GM23338 (cell line): Measurements from ENCODE around the gene SAMD7. TPM values are rescaled to one million over a fixed set of nuclear protein-coding genes. Genes with fewer than 3 reads are reported as not detected.

ENCODE experiments used
- ATAC-seq: fragments of 200-7000 bp; cut with Tn5 transposase; 3 replicates; pipeline ENCODE4 v1.9.1; 2020
- DNase-seq: peaks from one replicate; pipeline ENCODE4 v3.0.0-alpha.2; 2015; ENCODE audit warnings: low spot score
- H2AFZ ChIP-seq: fragments of 200-600 bp; sonication (generic); 2 replicates; pipeline ENCODE4 v1.8.0; 2016; ENCODE audit warnings: antibody characterized with exemption, mild to moderate bottlenecking, moderate library complexity
- H3F3A ChIP-seq: fragments of 200-600 bp; sonication (generic); replicated peaks from 2 replicates; pipeline ENCODE4 v1.8.0; 2017; ENCODE audit warnings: antibody characterized with exemption, mixed run types, low read depth
- H3K27ac ChIP-seq: fragments of 200-600 bp; sonication (generic); 2 replicates; pipeline ENCODE4 v1.6.1; 2016; ENCODE audit warnings: low read depth
- H3K27me3 ChIP-seq: fragments of 200-600 bp; sonication (generic); 2 replicates; pipeline ENCODE4 v1.8.0; 2016; ENCODE audit warnings: mild to moderate bottlenecking, mixed run types, moderate library complexity; ENCODE audit not compliant: insufficient read depth
- H3K36me3 ChIP-seq: fragments of 200-600 bp; sonication (generic); 2 replicates; pipeline ENCODE4 v1.8.0; 2016; ENCODE audit warnings: mild to moderate bottlenecking; ENCODE audit not compliant: insufficient read depth
- H3K4me1 ChIP-seq: fragments of 200-600 bp; sonication (generic); 2 replicates; pipeline ENCODE4 v1.8.0; 2016; ENCODE audit warnings: mild to moderate bottlenecking, moderate library complexity; ENCODE audit not compliant: insufficient read depth
- H3K4me2 ChIP-seq: fragments of 200-600 bp; sonication (generic); 2 replicates; pipeline ENCODE4 v1.7.1; 2017; ENCODE audit warnings: mixed run types
- H3K4me3 ChIP-seq: fragments of 200-600 bp; sonication (generic); 2 replicates; pipeline ENCODE4 v1.6.1; 2016; ENCODE audit warnings: mixed run types
- H3K79me2 ChIP-seq: fragments of 200-600 bp; sonication (generic); replicated peaks from 2 replicates; pipeline ENCODE4 v1.8.0; 2017; ENCODE audit warnings: mild to moderate bottlenecking; ENCODE audit not compliant: insufficient read depth
- H3K9me2 ChIP-seq: fragments of 200-600 bp; sonication (generic); 2 replicates; pipeline ENCODE4 v1.8.0; 2017; ENCODE audit not compliant: insufficient read depth
- H4K20me1 ChIP-seq: fragments of 200-600 bp; sonication (generic); replicated peaks from 2 replicates; pipeline ENCODE4 v1.8.0; 2017; ENCODE audit warnings: mild to moderate bottlenecking; ENCODE audit not compliant: insufficient read depth
- H3K27ac Mint-ChIP-seq: 2 replicates; pipeline ENCODE4 v1.8.0; 2020; ENCODE audit warnings: inconsistent platforms, mild to moderate bottlenecking, moderate library complexity, mixed read lengths
- H3K27me3 Mint-ChIP-seq: 3 replicates; pipeline ENCODE4 v1.8.0; 2022; ENCODE audit warnings: low read depth, mild to moderate bottlenecking, moderate library complexity, mixed read lengths, inconsistent platforms; ENCODE audit not compliant: insufficient read depth, poor library complexity
- H3K36me3 Mint-ChIP-seq: 3 replicates; pipeline ENCODE4 v1.8.0; 2021; ENCODE audit warnings: low read depth, mild to moderate bottlenecking, inconsistent platforms, moderate library complexity, mixed read lengths
- H3K4me1 Mint-ChIP-seq: 3 replicates; pipeline ENCODE4 v1.8.0; 2020; ENCODE audit warnings: mild to moderate bottlenecking, inconsistent platforms, mixed read lengths
- H3K4me3 Mint-ChIP-seq: 3 replicates; pipeline ENCODE4 v1.8.0; 2021; ENCODE audit warnings: moderate library complexity, mild to moderate bottlenecking, inconsistent platforms, mixed read lengths
- H3K9me3 Mint-ChIP-seq: 3 replicates; pipeline ENCODE4 v1.8.0; 2020; ENCODE audit warnings: moderate library complexity, mild to moderate bottlenecking, inconsistent platforms, mixed read lengths
- CREB1 ChIP-seq: fragments of 250-450 bp; sonication (Bioruptor Pico); IDR thresholded peaks from 2 replicates; pipeline ENCODE4 v1.5.0; 2020; ENCODE audit warnings: low read depth, mild to moderate bottlenecking, moderate library complexity
- EZH2 ChIP-seq: fragments of 200-600 bp; sonication (generic); IDR thresholded peaks from one replicate; pipeline ENCODE4 v1.8.0; 2017; ENCODE audit warnings: antibody characterized with exemption, mild to moderate bottlenecking, low read depth; ENCODE audit not compliant: unreplicated experiment
- EZH2phosphoT487 ChIP-seq: fragments of 200-600 bp; sonication (generic); IDR thresholded peaks from one replicate; pipeline ENCODE4 v1.8.1; 2018; ENCODE audit warnings: antibody characterized with exemption; ENCODE audit not compliant: unreplicated experiment
- JUNB ChIP-seq: IDR thresholded peaks from one replicate; pipeline ENCODE4 v1.6.1; 2016; ENCODE audit warnings: antibody characterized with exemption; ENCODE audit not compliant: unreplicated experiment
- POLR2AphosphoS5 ChIP-seq: IDR thresholded peaks from 2 replicates; pipeline ENCODE4 v1.6.1; 2016; ENCODE audit warnings: antibody characterized with exemption, low read depth
- STAT1 ChIP-seq: IDR thresholded peaks from one replicate; pipeline ENCODE4 v1.6.1; 2016; ENCODE audit warnings: antibody characterized with exemption; ENCODE audit not compliant: unreplicated experiment
- ZNF331 ChIP-seq: fragments of 250-450 bp; sonication (Bioruptor Pico); IDR thresholded peaks from 2 replicates; pipeline ENCODE4 v1.5.0; 2020; ENCODE audit warnings: low read depth, mild to moderate bottlenecking, moderate library complexity
- ZNF462 ChIP-seq: fragments of 250-450 bp; sonication (Bioruptor Pico); IDR thresholded peaks from 2 replicates; pipeline ENCODE4 v1.5.0; 2020; ENCODE audit warnings: mild to moderate bottlenecking, moderate library complexity
- polyA plus RNA-seq: library from polyadenylated mRNA; unstranded; fragments of >200 nt; fragmentation: Nextera tagmentation; extraction: Ambion mirVana; gene quantifications from 2 replicates; pipeline ENCODE4 v1.2.1, GENCODE V29; 2016
- total RNA-seq: library from RNA; depleted of rRNA; stranded (reverse); fragments of >200 nt; shearing (Covaris generic); gene quantifications from 2 replicates; pipeline ENCODE4 v1.2.3, GENCODE V29; 2014
- TF ChIP-seq, protein P1 (sequence below): IDR thresholded peaks from 2 replicates; pipeline ENCODE4 v1.6.1; 2016; ENCODE audit warnings: antibody characterized with exemption
- TF ChIP-seq, protein P2 (sequence below), 2 experiments: fragments of 200-600 bp in 1 of 2; sonication (generic) in 1 of 2; conservative IDR thresholded peaks; 2 replicates each; pipeline versions ENCODE4 v1.5.1 to v1.6.1; 2016 to 2017; ENCODE audit warnings: antibody characterized with exemption in 2 of 2, low read depth in 2 of 2, mild to moderate bottlenecking in 2 of 2, moderate library complexity in 1 of 2

Gene SAMD7
- total and polyA plus RNA-seq, 2 experiments from 2014 or later = not detected

DNA sequence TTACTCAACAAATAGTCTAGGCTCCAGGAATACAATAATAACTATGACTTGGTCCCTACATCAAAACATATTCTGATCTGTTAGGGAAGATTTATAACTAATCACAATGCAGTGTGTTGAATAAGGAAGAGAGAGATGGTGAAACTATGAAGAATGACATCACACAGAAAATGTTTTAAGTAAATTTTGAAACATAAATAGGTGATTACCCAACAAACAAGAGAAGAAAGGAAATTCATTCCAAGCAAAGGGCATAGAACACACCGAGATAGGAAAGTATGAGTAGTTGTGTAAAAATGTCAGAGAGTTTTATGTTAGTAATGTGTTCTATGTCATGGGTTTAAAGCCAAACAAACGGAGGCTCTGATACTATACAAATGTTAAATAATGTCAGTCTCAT lies 68.7 kb downstream of the SAMD7 start (continued):
- TF ChIP-seq ZNF462 (CRISPR knock-in tag) (no peak), CREB1 (CRISPR knock-in tag) (no peak), ZNF331 (CRISPR knock-in tag) (no peak), EZH2phosphoT487 (no peak)
- TF ChIP-seq, protein P1, sequence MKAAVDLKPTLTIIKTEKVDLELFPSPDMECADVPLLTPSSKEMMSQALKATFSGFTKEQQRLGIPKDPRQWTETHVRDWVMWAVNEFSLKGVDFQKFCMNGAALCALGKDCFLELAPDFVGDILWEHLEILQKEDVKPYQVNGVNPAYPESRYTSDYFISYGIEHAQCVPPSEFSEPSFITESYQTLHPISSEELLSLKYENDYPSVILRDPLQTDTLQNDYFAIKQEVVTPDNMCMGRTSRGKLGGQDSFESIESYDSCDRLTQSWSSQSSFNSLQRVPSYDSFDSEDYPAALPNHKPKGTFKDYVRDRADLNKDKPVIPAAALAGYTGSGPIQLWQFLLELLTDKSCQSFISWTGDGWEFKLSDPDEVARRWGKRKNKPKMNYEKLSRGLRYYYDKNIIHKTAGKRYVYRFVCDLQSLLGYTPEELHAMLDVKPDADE = no peak

- Histone ChIP-seq H3K79me2 (no peaks in the 10 kb centered on the region), H3F3A (no peaks in the 10 kb centered on the region), H3K9me2 (no peaks in the 10 kb centered on the region), H3K27me3 (no peaks in the 10 kb centered on the region), H2AFZ (no peak overlapping the region), H3K4me3 (no peak overlapping the region), H4K20me1 (no peaks in the 10 kb centered on the region; the same call in 1 of the 2 replicates), H3K4me1 (no peaks in the 10 kb centered on the region), H3K4me2 (no peak overlapping the region), H3K36me3 (peaks cover 71% of the 10 kb centered on the region), H3K27ac (no peak overlapping the region)
- ATAC-seq (no peak), DNase-seq (no peak)
- Mint-ChIP-seq H3K9me3 (no peaks in the 10 kb centered on the region), H3K27me3 (no peaks in the 10 kb centered on the region), H3K27ac (no peak overlapping the region), H3K4me3 (no peak overlapping the region), H3K36me3 (peaks cover 79% of the 10 kb centered on the region), H3K4me1 (no peaks in the 10 kb centered on the region)
- TF ChIP-seq EZH2 = no peak
- no peak for TF ChIP-seq POLR2AphosphoS5
- no peak for TF ChIP-seq CREB1 (CRISPR knock-in tag)
- no peak for TF ChIP-seq STAT1
- TF ChIP-seq JUNB = no peak
- TF ChIP-seq EZH2phosphoT487 = no peak
- TF ChIP-seq ZNF331 (CRISPR knock-in tag) = no peak
- TF ChIP-seq, protein P2, sequence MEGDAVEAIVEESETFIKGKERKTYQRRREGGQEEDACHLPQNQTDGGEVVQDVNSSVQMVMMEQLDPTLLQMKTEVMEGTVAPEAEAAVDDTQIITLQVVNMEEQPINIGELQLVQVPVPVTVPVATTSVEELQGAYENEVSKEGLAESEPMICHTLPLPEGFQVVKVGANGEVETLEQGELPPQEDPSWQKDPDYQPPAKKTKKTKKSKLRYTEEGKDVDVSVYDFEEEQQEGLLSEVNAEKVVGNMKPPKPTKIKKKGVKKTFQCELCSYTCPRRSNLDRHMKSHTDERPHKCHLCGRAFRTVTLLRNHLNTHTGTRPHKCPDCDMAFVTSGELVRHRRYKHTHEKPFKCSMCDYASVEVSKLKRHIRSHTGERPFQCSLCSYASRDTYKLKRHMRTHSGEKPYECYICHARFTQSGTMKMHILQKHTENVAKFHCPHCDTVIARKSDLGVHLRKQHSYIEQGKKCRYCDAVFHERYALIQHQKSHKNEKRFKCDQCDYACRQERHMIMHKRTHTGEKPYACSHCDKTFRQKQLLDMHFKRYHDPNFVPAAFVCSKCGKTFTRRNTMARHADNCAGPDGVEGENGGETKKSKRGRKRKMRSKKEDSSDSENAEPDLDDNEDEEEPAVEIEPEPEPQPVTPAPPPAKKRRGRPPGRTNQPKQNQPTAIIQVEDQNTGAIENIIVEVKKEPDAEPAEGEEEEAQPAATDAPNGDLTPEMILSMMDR (conservative IDR thresholded peaks at IDR 0.05; ENCODE audit: low read depth in 2 of 2) = no peak
Observed at GRCh38 chr3:169984292-169984691, 72.9 kb downstream of the SAMD7 start.
